Activated T-helper 17 cell treated with anti-CD3 and anti-CD28 coated beads, Interleukin-2, amount 50 U/mL, for 72 hours (primary cell): ENCODE measurements around the gene SERGEF. TPM values are rescaled to one million over a fixed set of nuclear protein-coding genes. Genes with fewer than 3 reads are reported as not detected.

Source experiments
- ATAC-seq: fragments of 150-1000 bp; cut with Tn5 transposase; replicated peaks from 2 replicates; pipeline ENCODE4 v1.10.0; 2021; ENCODE audit warnings: mild to moderate bottlenecking, moderate library complexity
- H3K27ac Mint-ChIP-seq: one replicate; pipeline ENCODE4 v1.8.0; 2022; ENCODE audit warnings: mixed read lengths
- H3K27me3 Mint-ChIP-seq: one replicate; pipeline ENCODE4 v1.8.0; 2022; ENCODE audit warnings: mixed read lengths
- H3K36me3 Mint-ChIP-seq: one replicate; pipeline ENCODE4 v1.8.0; 2022; ENCODE audit warnings: low read depth, mild to moderate bottlenecking, mixed read lengths
- H3K4me1 Mint-ChIP-seq: one replicate; pipeline ENCODE4 v1.8.0; 2022; ENCODE audit warnings: mixed read lengths
- H3K4me3 Mint-ChIP-seq: one replicate; pipeline ENCODE4 v1.8.0; 2022; ENCODE audit warnings: mild to moderate bottlenecking, mixed read lengths
- H3K9me3 Mint-ChIP-seq: one replicate; pipeline ENCODE4 v1.8.0; 2022; ENCODE audit warnings: mixed read lengths
- total RNA-seq, 2 donors: library from RNA; stranded (reverse); gene quantifications; one replicate each; pipeline ENCODE4 v1.2.3, GENCODE V29; 2022

Gene SERGEF
- total RNA-seq, 2 donors from 2014 or later = 47.9 to 76.0 TPM

- Mint-ChIP-seq H3K36me3 (no peaks in the 10 kb centered on the region), H3K27ac (no peak overlapping the region), H3K4me3 (no peak overlapping the region), H3K27me3 (peaks cover 26% of the 10 kb centered on the region), H3K9me3 (no peaks in the 10 kb centered on the region), H3K4me1 (no peaks in the 10 kb centered on the region)
- ATAC-seq = no peak
These were observed 264.8 kb downstream of the SERGEF start for GRCh38 chr11:17748044-17748443.

- H3K27ac Mint-ChIP-seq = no peak overlapping the region
- H3K27me3 Mint-ChIP-seq = peaks cover 26% of the 10 kb centered on the region
- H3K36me3 Mint-ChIP-seq = no peaks in the 10 kb centered on the region
- ATAC-seq = no peak
- no peaks in the 10 kb centered on the region for H3K9me3 Mint-ChIP-seq
- no peak overlapping the region for H3K4me3 Mint-ChIP-seq
- no peaks in the 10 kb centered on the region for H3K4me1 Mint-ChIP-seq
These were observed 265.5 kb downstream of the SERGEF start for GRCh38 chr11:17747131-17747955.

- Mint-ChIP-seq H3K27ac (no peak overlapping the region), H3K4me3 (no peak overlapping the region), H3K27me3 (peaks cover 29% of the 10 kb centered on the region), H3K9me3 (no peaks in the 10 kb centered on the region), H3K36me3 (no peaks in the 10 kb centered on the region), H3K4me1 (no peaks in the 10 kb centered on the region)
- ATAC-seq = no peak
These were observed 266.8 kb downstream of the SERGEF start for GRCh38 chr11:17746096-17746495.

DNA sequence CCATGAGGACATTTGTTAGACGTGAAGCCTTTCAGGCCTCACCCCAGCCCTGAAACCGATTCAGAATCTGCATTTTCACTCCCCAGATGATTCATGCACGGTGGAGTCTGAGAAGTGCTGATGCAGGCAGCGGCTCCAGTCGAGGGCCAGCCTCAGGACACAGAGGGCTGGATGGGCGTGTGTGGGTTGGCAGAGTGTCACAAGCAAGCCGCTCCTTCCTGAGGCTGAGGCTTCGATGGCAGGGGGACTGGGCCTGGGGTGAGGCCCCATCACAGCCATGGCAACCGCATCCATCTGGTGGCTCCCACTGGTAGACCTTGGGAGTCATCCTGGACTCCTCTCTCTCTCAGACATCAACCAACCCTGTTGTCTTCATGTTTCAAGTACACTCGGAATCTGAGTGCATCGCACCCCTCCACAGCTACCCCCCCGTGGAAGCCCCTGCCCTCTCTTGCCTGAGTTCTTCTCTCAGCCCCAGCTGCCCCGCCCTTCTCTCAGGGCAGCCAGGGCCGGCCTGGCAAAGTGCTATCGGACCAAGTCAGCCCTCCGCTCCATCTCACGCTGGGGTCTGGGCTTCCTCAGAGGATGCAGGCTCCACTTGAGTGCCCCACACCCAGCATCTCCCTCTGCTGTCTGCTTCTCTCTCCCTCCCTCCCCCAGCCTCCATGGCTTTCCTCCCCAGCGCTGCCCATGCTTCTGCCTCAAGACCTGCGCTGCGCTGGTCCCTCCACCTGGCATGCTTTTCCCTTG, 267.6 kb downstream of the SERGEF start:
- H3K36me3 Mint-ChIP-seq = no peaks in the 10 kb centered on the region
- H3K4me1 Mint-ChIP-seq = no peaks in the 10 kb centered on the region
- peaks cover 23% of the 10 kb centered on the region for H3K27me3 Mint-ChIP-seq
- peak; percentile 15 for ATAC-seq
- no peak overlapping the region for H3K4me3 Mint-ChIP-seq
- no peaks in the 10 kb centered on the region for H3K9me3 Mint-ChIP-seq
- no peak overlapping the region for H3K27ac Mint-ChIP-seq

GRCh38 chr11:17744151-17744940, 268.5 kb downstream of the SERGEF start:
- H3K27me3 Mint-ChIP-seq = peaks cover 23% of the 10 kb centered on the region
- no peak for ATAC-seq
- no peaks in the 10 kb centered on the region for H3K9me3 Mint-ChIP-seq
- H3K27ac Mint-ChIP-seq = no peak overlapping the region
- no peak overlapping the region for H3K4me3 Mint-ChIP-seq
- no peaks in the 10 kb centered on the region for H3K4me1 Mint-ChIP-seq
- no peaks in the 10 kb centered on the region for H3K36me3 Mint-ChIP-seq

- H3K9me3 Mint-ChIP-seq = no peaks in the 10 kb centered on the region
- no peaks in the 10 kb centered on the region for H3K36me3 Mint-ChIP-seq
- H3K4me1 Mint-ChIP-seq = no peaks in the 10 kb centered on the region
- ATAC-seq = no peak
- no peak overlapping the region for H3K4me3 Mint-ChIP-seq
- peaks cover 23% of the 10 kb centered on the region for H3K27me3 Mint-ChIP-seq
- H3K27ac Mint-ChIP-seq = no peak overlapping the region
These were observed 269.1 kb downstream of the SERGEF start for GRCh38 chr11:17743808-17744119.

DNA sequence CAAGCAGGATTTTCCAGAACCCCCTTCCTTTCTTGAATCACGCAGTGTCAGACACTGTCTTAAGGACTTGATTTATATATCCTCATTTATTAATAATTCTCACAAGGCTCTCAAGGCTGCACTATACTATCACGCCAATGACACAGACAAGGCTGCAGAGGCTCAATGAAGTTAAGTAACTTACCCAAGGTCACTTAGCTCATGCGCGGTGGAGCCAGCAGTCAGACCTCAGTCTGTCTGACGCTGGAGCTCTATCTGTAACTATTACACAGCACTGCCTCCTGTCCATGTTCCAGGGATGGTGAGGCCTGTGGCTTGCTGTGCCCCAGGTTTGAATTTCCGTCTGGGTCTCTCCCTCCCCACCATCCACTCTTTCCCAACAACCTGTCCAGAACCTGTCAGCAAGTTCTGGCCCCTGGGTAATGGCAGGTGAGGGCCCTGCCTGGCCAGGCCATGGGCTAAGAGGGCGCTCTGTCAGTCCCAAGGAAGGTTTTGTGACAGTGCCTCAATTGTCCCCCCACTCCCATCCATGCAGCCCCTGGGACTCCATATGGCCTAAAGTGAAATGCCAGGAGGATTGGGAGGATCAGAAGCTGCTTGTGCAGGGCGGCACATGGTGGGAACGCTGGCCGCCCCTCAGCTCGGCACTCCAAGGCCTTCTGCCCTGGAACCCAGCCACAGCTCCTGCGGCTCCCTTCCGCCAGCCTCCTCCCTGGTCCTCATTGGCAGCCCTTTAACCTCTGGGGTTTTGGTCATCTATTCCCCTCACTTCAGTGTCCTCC, 269.6 kb downstream of the SERGEF start:
- Mint-ChIP-seq H3K36me3 (no peaks in the 10 kb centered on the region), H3K9me3 (no peaks in the 10 kb centered on the region), H3K27me3 (peaks cover 23% of the 10 kb centered on the region), H3K4me3 (no peak overlapping the region), H3K4me1 (no peaks in the 10 kb centered on the region), H3K27ac (no peak overlapping the region)
- ATAC-seq = no peak

DNA sequence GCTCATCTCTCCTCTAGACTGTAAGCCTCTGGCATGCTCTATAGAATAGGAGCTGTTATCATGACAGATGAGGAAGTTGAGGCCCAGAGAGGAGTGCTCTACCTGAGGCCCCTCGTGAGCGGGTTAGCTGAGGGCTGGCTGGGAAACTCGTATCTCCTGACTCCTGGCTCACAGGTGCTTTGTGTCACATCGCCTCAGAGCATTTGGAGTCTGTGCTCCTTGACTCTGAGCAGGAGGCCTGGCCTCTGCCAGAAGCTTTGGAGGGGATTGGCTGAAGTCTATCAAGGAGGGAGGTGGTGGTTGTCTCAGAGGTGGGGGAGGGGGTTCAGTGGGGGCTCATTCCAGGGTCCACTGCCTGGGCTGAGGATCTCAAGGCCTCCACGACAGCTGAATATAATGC, 270.8 kb downstream of the SERGEF start:
- H3K27me3 Mint-ChIP-seq = peaks cover 21% of the 10 kb centered on the region

GRCh38 chr11:17741487-17741886, 271.4 kb downstream of the SERGEF start:
- Mint-ChIP-seq H3K4me1 (no peaks in the 10 kb centered on the region), H3K27me3 (peaks cover 19% of the 10 kb centered on the region), H3K9me3 (no peaks in the 10 kb centered on the region), H3K4me3 (no peak overlapping the region), H3K27ac (no peak overlapping the region), H3K36me3 (no peaks in the 10 kb centered on the region)
- ATAC-seq = no peak

More for the DNA sequence above, 270.8 kb downstream of the SERGEF start:
- Mint-ChIP-seq H3K36me3 (no peaks in the 10 kb centered on the region), H3K27ac (no peak overlapping the region), H3K4me1 (no peaks in the 10 kb centered on the region), H3K4me3 (no peak overlapping the region), H3K9me3 (no peaks in the 10 kb centered on the region)
- no peak for ATAC-seq

- no peak for ATAC-seq
- H3K9me3 Mint-ChIP-seq = no peaks in the 10 kb centered on the region
- H3K27me3 Mint-ChIP-seq = peaks cover 17% of the 10 kb centered on the region
- H3K36me3 Mint-ChIP-seq = no peaks in the 10 kb centered on the region
- H3K27ac Mint-ChIP-seq = no peak overlapping the region
- H3K4me1 Mint-ChIP-seq = no peaks in the 10 kb centered on the region
- no peak overlapping the region for H3K4me3 Mint-ChIP-seq
These were observed 272.1 kb downstream of the SERGEF start for GRCh38 chr11:17740649-17741235.

DNA sequence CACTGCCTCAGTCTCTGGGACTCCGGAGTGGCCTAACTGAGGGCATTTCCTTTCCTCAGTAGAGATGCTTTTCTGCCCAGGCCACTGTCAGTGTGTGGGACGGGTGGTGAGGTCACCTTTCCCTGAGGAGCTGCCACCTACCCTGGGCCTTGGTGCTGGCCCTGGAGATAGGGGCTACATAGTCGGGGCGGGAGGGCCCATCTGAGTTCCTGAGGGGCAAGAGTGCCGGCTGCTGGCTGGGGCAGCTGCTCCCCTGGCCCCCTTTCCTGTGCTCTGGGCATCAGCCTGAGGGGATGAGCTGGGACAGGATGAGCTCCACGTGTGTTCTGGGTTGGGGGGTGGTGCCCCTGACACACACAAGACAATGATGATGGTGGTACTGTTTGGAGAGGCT, 272.9 kb downstream of the SERGEF start:
- no peak overlapping the region for H3K4me3 Mint-ChIP-seq
- H3K27ac Mint-ChIP-seq = no peak overlapping the region
- H3K27me3 Mint-ChIP-seq = peaks cover 14% of the 10 kb centered on the region
- ATAC-seq = no peak
- no peaks in the 10 kb centered on the region for H3K4me1 Mint-ChIP-seq
- no peaks in the 10 kb centered on the region for H3K9me3 Mint-ChIP-seq
- H3K36me3 Mint-ChIP-seq = no peaks in the 10 kb centered on the region

DNA sequence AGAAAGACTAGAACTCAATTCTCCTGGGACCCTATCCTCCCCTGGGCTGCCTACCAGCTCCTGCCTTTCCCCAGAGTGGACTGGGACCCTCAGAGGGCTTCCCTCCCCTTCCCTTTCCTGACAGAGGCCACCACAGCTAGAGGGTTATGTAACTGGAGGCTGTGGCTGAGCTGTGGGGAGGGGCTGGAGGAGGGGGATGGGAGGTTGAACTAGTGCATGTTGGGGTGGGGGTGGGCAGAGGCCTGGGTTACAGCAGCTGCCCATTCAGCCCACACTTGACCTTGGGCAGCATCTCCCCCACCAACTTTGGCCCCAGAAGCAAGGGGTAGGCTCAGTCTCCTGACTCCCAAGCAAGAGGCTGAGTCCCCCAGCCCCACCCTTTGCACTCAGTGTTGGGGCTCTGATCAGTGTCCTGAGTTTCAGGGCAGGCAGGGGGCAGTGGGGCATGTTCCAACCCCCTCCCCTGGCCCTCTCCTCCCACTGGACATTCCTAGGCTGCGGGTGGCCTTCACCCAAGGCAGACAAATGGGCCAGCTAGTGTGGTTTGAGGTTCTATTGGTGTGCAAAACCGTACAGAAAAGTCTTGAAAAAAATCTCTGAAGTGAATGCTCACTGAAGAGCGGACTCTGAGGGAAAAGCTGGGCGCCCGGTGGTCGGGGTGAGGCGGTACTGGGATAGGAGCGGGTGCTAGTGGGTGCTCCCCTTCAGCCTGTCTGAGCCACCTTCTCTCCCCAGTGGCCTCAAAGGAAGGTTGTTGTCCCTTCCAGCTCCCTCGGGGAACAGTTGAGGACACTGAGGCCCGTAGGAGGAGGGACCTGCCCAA, 274.5 kb downstream of the SERGEF start:
- Mint-ChIP-seq H3K9me3 (no peaks in the 10 kb centered on the region), H3K4me3 (no peak overlapping the region), H3K27me3 (peaks cover 23% of the 10 kb centered on the region), H3K4me1 (peaks cover 5% of the 10 kb centered on the region), H3K36me3 (no peaks in the 10 kb centered on the region), H3K27ac (no peak overlapping the region)
- no peak for ATAC-seq
